HG03025 (cell line): ENCODE data around the gene GABRR1.
"Not testable (repeated sequence)": the region's sequence is repeated elsewhere in the genome, so short reads cannot be mapped to it uniquely, and the experiment has no call there.

Experiments used
- ATAC-seq: cut with Tn5 transposase; IDR thresholded peaks from one replicate; pipeline ENCODE4 v1.9.1; 2021; ENCODE audit warnings: mild to moderate bottlenecking, moderate library complexity; ENCODE audit not compliant: unreplicated experiment, low FRiP score

GABRR1 gene

DNA sequence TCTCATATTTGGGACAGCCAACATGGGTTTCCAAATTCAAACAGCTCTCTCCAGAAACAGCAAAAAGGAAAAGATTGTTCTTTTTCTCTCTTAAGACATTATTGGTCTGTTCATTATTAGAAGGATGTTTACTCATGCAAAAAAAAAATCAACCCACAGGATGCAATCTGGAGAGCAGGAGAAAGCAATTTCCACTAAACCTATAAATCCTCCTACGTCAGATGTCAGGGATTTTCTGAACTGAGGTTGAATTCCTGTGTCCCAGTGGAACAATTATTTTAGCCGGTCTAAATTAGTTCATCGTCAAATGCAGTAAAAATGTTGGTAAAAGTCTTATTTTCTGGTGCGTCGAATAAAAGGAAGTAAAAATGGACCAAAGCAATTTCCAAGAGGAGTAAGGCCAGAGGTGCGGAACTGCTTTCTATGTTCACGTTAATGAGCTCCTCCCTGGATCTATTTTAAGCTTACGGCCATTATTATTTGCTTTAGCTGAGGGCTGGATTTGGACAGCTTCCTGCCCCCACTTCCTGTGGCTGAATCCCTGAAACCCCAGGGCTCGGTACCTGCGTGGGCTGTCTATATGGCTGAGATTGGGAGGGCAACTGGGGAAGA lies at the start of gene GABRR1:
TSS of gene GABRR1 (minus strand) at position 60 of the 612 bp plus-strand sequence. CDS start at position 24, 36 bp downstream.
- ATAC-seq: no peak

- no peak for ATAC-seq
Observed at GRCh38 chr6:89264296-89264695, 47.1 kb upstream of the GABRR1 start.

DNA sequence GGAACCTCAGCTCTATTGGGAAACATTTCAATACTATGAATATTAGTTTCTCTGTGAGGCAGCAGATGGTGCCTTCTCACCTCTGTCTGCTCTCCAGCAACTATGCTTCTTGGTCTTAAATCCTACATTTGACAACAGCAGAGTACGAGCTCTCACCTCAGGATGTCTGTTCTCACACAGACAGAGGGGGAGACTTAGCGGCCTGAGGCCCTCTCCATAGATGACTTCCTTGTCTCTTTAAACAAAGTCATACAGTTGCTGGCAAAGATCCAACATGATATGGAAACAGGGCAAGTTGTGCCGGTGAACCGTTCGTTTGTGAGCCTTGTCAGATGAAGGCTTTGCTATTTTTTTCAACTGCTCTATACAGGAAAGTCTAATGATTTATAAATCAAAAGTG lies 43.7 kb upstream of the GABRR1 start:
- no peak for ATAC-seq

GRCh38 chr6:89260310-89260709 lies 43.2 kb upstream of the GABRR1 start:
- no peak for ATAC-seq

DNA sequence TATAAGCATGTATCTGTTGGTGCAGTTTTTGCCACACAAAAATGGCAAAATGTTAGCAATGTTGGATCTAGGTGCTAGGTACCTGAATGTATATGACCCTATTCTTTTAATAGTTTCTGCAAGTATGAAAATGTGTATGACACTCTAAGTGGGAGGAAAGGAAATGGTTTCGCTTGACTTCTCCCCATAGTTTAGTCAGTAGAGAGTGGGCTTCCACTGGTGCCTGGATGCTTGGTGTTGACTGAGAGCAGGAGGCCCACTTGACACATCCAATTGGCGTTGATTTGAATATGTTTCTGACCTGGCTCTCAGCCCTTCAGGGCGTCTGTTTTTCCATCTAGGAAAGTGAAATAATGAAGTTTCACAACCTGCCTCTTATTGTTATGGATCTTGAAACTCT lies 41.8 kb upstream of the GABRR1 start:
- peak; percentile 71 for ATAC-seq

DNA sequence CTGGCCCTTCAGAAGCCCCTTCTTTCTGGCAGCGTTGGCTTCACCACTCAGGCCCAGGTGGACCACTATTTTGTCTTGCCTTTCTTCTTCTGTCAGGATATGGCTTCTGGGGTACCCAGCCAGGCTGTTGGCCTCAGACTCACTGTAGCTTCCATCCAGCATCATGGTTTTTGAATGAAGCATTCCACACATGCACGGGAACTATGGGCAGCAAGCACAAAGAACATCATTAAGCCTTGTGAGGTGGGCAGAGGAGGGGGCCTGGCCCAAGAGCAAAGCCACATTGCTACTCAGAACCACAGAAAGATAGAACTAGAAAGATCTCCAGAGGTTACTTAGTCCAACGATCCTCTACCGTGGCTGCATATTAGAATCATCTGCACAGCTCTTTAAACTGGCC lies 40.6 kb upstream of the GABRR1 start:
- ATAC-seq: no peak

- ATAC-seq: no peak
Observed at GRCh38 chr6:89257346-89257745, 40.2 kb upstream of the GABRR1 start.

DNA sequence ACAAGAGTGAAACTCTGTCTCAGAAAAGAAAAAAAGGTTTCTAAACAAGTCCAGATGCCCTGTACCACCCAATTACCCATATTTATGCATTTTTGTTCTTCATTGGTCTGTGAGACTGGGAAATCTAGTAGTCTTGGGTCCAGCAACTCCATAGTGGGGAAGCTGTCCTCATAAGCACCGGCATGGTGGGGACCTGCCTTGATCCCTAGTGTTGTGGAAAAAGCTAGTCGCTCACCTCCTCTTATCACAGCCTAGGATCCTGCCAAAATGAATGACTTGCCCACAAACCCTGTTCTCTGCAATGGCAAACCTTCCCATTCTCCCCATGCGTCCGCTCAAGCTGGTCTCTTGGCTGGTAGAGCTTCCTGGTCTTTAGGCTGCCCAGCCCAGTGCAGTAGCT lies 38.3 kb upstream of the GABRR1 start:
- no peak for ATAC-seq

DNA sequence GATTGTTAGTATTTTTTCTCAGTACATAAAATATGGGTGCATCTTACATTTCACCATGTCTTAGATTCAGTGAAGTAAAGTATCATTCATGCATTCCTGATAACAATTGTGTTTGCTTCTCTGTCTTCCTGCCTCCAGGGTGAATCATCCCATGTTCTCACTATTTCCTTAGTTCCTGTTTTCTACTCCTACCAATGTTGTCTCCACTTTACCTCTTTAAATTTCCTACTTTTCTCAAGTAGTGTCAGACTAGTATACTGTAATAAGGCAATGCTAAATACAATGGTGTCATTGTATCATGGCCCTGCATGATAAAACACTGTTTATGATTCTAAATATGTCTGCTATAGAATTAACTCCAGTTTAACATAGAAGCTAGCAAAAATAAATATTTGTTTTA lies 37.4 kb upstream of the GABRR1 start:
- ATAC-seq: no peak

DNA sequence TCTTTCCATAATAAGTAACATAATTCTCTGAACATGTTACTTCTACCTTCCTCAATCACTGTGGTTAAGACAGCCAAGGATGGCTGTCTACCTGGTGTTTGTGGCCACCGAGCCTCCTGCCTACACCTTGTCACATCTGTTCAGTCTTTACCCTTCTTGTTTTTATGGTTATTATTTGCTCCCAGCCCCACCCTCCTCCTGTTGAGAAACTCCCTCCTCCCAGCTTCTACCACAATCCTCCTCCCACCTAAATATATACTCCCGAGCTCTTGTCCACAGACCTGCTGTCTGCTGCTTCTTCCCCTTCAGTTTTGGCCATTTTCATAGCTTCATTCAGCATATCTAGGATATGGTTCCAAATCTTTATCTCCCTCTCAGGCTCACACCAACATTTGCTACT lies 35.7 kb upstream of the GABRR1 start:
- ATAC-seq: no peak

DNA sequence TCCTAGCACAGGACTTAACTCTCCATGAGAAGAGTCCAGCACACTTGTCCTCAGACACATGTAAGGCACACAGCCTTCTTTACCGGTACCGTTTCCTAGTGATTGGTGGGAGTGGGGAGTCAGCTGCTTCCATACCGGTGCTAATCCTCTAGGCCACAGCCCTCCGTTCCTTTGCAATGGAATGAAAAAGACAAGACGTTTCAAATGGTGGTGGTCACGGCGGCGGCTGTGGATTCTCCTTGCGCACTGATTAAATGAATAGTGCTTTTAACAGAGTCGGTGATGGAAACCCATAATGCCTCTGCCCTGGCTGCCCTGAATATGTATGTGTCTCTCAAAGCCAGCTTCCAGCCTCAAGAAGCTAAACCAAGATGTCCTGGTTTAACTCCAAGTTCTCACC lies 34.8 kb upstream of the GABRR1 start:
- no peak for ATAC-seq

DNA sequence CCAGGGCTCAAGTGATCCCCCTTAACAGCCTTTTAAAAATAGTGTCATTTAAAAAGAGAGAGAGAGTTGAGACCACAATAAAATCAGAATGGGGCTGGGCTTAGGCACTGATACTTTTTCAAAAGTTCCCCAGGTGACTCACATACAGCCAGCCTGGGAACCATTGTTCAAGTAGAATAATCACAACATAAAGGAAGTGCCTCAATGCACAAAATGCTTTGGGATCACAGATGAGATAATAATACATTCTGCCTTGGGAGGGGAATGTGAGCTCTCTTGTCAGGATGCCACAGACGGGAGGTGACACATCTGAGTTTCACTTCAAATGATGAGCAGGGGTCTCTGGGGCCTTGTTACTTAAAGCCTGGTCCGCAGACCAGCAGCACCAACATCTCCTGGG lies 34.0 kb upstream of the GABRR1 start:
- no peak for ATAC-seq

DNA sequence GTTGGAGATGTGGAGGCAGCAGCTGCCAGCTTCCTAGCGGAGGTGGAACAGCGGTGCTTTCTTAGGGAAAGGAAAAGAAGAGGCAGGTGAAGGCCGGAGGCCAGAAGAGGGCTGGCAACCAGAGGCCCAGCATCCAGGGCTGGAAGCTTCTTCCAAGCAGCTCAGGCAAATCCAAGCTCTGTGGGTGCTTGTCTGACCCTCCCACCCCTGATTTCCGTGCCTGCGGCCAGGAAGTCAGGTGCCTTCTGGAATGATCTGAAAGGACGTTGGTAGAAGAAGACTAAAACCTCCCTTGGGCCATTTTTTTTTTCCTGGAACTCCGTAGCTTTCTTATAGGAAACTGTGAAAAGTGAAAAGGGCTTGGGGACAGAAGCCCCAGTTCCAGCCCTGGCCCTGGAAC lies 33.1 kb upstream of the GABRR1 start:
- no peak for ATAC-seq

- peak; percentile 70 for ATAC-seq
Observed at GRCh38 chr6:89244241-89244985, 27.3 kb upstream of the GABRR1 start.

DNA sequence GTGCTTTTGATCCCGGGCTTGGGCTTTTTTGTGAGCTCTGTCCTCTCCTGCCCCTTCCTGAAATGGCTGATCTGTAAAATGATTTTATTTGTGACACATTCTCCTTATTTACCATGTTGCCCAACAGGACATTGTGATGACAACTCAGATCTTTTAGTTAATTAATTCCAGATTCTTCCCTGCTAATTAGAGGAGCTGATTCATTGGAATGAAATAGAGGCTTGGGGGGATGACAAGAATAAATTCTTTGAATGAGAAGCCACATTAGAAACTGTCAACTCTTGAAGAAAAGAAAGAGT lies 26.1 kb upstream of the GABRR1 start:
- ATAC-seq: no peak

DNA sequence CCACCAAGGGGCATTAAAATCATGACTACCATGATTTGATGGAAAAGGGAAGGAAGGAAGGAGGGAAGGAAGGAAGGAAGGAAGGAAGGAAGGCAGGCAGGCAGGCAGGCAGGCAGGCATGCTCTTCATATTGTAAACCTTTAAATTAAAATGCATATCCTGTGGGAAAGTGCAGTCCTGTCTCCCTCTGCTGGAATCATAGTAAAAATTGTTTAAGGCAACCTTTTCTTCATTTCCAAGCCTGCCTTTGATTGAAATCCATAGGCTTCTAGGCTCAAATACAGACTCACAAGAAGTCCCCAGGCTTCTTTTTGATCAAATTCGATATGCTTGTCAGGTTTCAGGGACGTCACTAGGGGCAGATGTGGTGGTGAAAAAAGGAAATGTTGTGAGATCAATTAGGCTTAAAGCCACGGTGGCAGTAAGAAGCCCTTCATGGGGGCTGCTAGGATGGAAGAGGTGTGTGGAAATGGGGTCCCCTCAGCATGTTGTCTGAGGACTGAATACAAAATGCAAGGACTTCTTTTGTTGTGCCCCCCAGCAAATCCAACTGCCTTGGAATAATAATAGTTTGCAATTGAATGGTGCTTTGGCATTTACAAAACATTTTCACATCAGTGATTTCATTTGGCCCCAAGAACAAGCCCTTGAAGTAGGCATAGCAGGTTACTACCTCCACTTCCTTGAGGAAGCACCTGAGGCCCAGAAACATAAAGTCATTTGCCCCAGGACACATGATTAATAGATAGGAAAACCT lies 25.6 kb upstream of the GABRR1 start:
- ATAC-seq: no peak

GRCh38 chr6:89239338-89239737 lies 22.2 kb upstream of the GABRR1 start:
- no peak for ATAC-seq

DNA sequence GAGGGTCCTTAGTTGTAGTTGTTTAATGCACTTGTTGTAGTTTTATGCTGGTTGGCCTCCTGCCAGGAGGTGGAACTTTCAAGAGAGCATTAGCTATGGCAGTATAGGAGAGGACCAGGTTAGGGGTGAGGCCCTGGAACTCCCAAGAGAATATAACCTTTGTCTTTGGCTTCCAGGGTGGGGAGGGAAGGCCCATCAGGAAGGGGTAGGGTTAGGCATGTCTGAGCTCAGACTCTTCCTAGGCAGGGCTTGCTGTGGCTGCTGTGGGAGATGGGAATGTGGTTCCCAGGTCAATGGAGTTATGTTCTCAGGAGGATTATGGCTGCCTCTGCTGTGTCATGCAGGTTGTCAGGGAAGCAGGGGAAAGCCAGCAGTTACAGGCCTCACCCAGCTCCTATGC lies 20.0 kb upstream of the GABRR1 start:
- ATAC-seq: no peak

- ATAC-seq: not testable (repeated sequence)
Observed at GRCh38 chr6:89233605-89234004, 16.4 kb upstream of the GABRR1 start.

DNA sequence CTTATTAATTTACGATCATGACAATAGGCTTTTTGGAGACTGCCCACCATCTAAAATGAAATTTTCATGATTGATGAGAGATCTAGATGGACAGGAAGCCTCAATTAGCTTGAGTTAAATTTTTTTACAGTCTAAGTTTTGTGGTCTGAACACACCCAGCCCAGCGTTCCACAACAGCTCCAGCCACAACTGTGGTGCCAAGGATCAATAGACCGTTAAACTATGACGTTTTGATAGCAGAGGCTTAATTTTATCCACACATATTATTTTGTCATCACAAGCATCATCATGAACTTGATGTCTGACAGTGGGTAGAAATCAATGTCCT lies 5.5 kb upstream of the GABRR1 start:
- ATAC-seq: no peak

DNA sequence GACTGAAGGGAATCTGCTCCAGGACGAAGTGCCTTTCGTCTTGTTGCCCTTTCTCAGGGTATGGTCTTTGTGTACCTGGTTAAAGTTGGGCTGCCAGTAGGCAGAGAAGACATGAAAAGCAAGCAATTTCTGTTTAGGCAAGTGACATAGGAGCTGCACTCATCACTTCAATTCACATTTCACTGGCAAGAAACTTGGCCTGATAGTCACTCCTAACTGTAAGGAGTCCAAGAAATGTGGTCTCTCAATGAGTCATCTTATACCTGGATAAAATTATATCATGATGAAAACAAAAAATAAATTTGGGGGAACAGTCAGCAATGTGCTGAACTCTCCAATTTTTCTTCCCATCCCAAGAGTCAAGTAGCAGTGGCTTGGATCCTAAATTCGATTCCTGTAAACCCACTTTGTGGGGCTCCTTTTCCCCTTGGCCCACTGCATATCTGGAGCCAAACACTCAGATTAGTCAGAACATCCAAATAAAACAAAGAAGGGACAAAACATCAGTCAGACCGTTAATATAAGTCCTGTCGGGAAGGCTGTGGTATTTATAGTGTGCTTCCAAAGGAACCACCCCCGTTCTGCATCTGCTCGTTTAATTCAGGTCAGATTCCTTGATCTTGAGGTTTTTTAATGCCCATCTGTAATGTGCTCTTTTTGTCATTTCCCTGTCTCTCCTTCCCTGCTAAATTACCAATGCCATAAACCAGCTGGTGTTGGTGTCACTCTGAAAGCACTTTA lies 5.0 kb upstream of the GABRR1 start:
- no peak for ATAC-seq
